ENCODE measurements around the gene MEGF11. TPM values are rescaled to one million over a fixed set of nuclear protein-coding genes. Genes with fewer than 3 reads are reported as not detected.

MEGF11 gene
- polyA plus RNA-seq, 1 experiment, result 0.04 TPM

DNA sequence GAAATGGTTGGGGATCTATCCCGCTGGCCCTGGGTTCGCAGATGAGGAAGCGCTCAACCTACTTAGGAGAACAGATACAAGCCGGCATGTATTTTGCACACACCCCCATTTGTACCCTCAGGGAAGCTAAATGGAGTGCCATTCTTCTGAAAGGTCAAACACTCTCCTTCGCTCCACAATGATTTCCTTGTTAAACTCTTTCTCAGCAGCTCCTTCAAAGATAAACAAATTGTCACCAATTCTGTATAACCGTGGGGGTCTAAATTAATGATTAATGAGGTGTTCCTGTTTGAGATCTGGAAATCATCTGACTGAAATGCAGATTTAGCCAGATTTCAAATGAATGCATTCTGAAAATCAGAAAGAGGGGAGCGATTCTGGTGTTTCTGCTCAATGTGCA, 124.0 kb downstream of the MEGF11 start:
- no peak for TF ChIP-seq CTCF (IDR thresholded peaks at IDR 0.05; ENCODE audit: insufficient read depth, low read depth, low read length)
- no peak overlapping the region for H3K4me3 ChIP-seq (ENCODE audit: low read depth, low read length)
- no peaks in the 10 kb centered on the region for H3K36me3 ChIP-seq (ENCODE audit: control insufficient read depth, insufficient read depth, low read length)
- POLR2A ChIA-PET, result no interaction called here
- H3K27me3 ChIP-seq (ENCODE audit: control insufficient read depth, insufficient read depth, low read length), result peaks cover 23% of the 10 kb centered on the region
- no peak for DNase-seq (ENCODE audit: low read depth)
- CTCF ChIA-PET, result interaction anchor here (1.1 kb wide), 1 partner anchor 14 kb away, joined by 3 read pairs; no protein-coding TSS in a partner anchor

DNA sequence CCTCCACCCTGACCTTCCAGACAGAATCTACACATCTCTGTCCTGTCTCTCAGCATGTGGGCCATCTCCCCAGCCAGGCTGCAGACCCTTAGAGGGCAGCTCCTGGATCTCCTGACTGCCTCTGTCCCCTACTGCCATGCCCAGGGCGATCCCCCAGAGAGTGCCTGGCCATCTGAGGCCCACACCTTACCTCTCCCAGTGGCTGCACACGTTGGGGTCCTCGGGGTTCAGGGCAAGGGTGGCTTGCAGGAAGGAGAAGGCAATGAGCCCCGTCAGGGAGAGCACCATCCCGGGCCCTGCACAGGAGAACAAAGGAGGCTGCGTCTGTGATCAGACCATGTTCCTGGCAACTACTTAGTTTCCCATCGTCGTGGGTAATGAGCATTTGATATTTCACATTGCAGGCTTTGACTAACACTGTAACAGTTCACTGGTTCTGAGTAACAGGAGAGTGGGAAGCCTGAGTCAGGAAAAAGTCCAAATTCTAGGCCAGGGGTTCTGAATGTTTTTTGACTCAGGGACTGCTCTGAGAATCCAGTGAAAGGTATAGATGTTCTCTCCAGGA, 125.4 kb downstream of the MEGF11 start:
- Histone ChIP-seq H3K36me3 (ENCODE audit: control insufficient read depth, insufficient read depth, low read length) (no peaks in the 10 kb centered on the region), H3K4me3 (ENCODE audit: low read depth, low read length) (no peak overlapping the region), H3K27me3 (ENCODE audit: control insufficient read depth, insufficient read depth, low read length) (peaks cover 22% of the 10 kb centered on the region)
- TF ChIP-seq CTCF (IDR thresholded peaks at IDR 0.05; ENCODE audit: insufficient read depth, low read depth, low read length), result no peak
- POLR2A ChIA-PET, result no interaction called here
- DNase-seq (ENCODE audit: low read depth), result no peak
- CTCF ChIA-PET, result no interaction called here

- ChIA-PET CTCF (no interaction called here), POLR2A (no interaction called here)
- no peak for DNase-seq (ENCODE audit: low read depth)
- H3K36me3 ChIP-seq (ENCODE audit: control insufficient read depth, insufficient read depth, low read length), result no peaks in the 10 kb centered on the region
- no peak overlapping the region for H3K4me3 ChIP-seq (ENCODE audit: low read depth, low read length)
- TF ChIP-seq CTCF (IDR thresholded peaks at IDR 0.05; ENCODE audit: insufficient read depth, low read depth, low read length), result no peak
- peaks cover 22% of the 10 kb centered on the region for H3K27me3 ChIP-seq (ENCODE audit: control insufficient read depth, insufficient read depth, low read length)
Measured at GRCh38 chr15:66126456-66126855, 127.1 kb downstream of the MEGF11 start.

- Histone ChIP-seq H3K4me3 (ENCODE audit: low read depth, low read length) (no peak overlapping the region), H3K36me3 (ENCODE audit: control insufficient read depth, insufficient read depth, low read length) (no peaks in the 10 kb centered on the region), H3K27me3 (ENCODE audit: control insufficient read depth, insufficient read depth, low read length) (peaks cover 21% of the 10 kb centered on the region)
- CTCF ChIA-PET, result no interaction called here
- no peak for TF ChIP-seq CTCF (IDR thresholded peaks at IDR 0.05; ENCODE audit: insufficient read depth, low read depth, low read length)
- no peak for DNase-seq (ENCODE audit: low read depth)
- POLR2A ChIA-PET, result no interaction called here
Measured at GRCh38 chr15:66126031-66126441, 127.5 kb downstream of the MEGF11 start.

DNA sequence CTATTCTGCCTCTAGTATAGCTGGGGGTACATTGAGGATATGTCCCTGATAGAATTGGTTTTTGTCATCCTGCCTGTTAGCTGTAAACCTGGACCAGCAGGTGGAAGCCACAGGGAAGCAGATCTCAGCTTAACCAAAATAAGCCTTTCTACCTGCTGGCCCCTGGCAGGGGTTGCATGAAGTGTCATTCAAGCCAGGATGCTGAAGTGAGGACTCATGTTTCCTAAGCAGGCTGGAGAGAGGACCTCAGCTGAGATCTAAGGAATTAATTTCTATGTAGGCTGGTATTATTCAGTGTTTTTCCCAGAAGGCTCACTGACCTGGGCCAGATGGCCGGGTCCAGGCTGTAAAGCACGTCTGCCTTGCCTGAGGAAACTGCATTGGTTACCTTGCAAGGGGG, 128.9 kb downstream of the MEGF11 start:
- TF ChIP-seq CTCF (IDR thresholded peaks at IDR 0.05; ENCODE audit: insufficient read depth, low read depth, low read length), result no peak
- Histone ChIP-seq H3K27me3 (ENCODE audit: control insufficient read depth, insufficient read depth, low read length) (peaks cover 23% of the 10 kb centered on the region), H3K4me3 (ENCODE audit: low read depth, low read length) (no peak overlapping the region), H3K36me3 (ENCODE audit: control insufficient read depth, insufficient read depth, low read length) (no peaks in the 10 kb centered on the region)
- ChIA-PET POLR2A (no interaction called here), CTCF (no interaction called here)
- DNase-seq (ENCODE audit: low read depth), result no peak
